HepG2 (cell line): ENCODE results near the gene FAM111A.

ENCODE experiments used
- TCF7L2 ChIP-seq: IDR thresholded peaks from 2 replicates; pipeline ENCODE4 v1.6.1; 2011; ENCODE audit warnings: mild to moderate bottlenecking, low read depth, low read length, moderate library complexity
- UBTF ChIP-seq: sonication (generic); formaldehyde crosslinking; IDR thresholded peaks from 2 replicates; pipeline ENCODE4 v1.4.0; 2020; ENCODE audit warnings: mild to moderate bottlenecking, missing genetic modification reagents
- ZNF496 ChIP-seq: sonication (generic); formaldehyde crosslinking; IDR thresholded peaks from 2 replicates; pipeline ENCODE4 v1.8.1; 2023; ENCODE audit warnings: mild to moderate bottlenecking, moderate library complexity, missing genetic modification reagents; ENCODE audit not compliant: insufficient replicate concordance
- ZNF75D ChIP-seq: sonication (generic); formaldehyde crosslinking; IDR thresholded peaks from 2 replicates; pipeline ENCODE4 v1.8.1; 2023; ENCODE audit warnings: missing genetic modification reagents, mild to moderate bottlenecking, borderline replicate concordance
- ZSCAN29 ChIP-seq: sonication (generic); formaldehyde crosslinking; conservative IDR thresholded peaks from 2 replicates; pipeline ENCODE4 v1.4.0; 2020; ENCODE audit warnings: mild to moderate bottlenecking, missing genetic modification reagents
- TF ChIP-seq, protein P1 (sequence below): IDR thresholded peaks from 2 replicates; pipeline ENCODE4 v1.6.1; 2016
- TF ChIP-seq, protein P2 (sequence below): sonication (generic); formaldehyde crosslinking; IDR thresholded peaks from 2 replicates; pipeline ENCODE4 v1.5.0; 2020; ENCODE audit warnings: mild to moderate bottlenecking, missing genetic modification reagents

- no peak for TF ChIP-seq ZNF75D (CRISPR knock-in tag)
- TF ChIP-seq UBTF (CRISPR knock-in tag) = no peak
- no peak for TF ChIP-seq ZSCAN29 (CRISPR knock-in tag)
- TF ChIP-seq TCF7L2 = no peak
- TF ChIP-seq, protein P1, sequence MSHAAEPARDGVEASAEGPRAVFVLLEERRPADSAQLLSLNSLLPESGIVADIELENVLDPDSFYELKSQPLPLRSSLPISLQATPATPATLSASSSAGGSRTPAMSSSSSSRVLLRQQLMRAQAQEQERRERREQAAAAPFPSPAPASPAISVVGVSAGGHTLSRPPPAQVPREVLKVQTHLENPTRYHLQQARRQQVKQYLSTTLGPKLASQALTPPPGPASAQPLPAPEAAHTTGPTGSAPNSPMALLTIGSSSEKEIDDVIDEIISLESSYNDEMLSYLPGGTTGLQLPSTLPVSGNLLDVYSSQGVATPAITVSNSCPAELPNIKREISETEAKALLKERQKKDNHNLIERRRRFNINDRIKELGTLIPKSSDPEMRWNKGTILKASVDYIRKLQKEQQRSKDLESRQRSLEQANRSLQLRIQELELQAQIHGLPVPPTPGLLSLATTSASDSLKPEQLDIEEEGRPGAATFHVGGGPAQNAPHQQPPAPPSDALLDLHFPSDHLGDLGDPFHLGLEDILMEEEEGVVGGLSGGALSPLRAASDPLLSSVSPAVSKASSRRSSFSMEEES (CRISPR knock-in tag) = no peak
- TF ChIP-seq ZNF496 (CRISPR knock-in tag) = no peak
- TF ChIP-seq, protein P2, sequence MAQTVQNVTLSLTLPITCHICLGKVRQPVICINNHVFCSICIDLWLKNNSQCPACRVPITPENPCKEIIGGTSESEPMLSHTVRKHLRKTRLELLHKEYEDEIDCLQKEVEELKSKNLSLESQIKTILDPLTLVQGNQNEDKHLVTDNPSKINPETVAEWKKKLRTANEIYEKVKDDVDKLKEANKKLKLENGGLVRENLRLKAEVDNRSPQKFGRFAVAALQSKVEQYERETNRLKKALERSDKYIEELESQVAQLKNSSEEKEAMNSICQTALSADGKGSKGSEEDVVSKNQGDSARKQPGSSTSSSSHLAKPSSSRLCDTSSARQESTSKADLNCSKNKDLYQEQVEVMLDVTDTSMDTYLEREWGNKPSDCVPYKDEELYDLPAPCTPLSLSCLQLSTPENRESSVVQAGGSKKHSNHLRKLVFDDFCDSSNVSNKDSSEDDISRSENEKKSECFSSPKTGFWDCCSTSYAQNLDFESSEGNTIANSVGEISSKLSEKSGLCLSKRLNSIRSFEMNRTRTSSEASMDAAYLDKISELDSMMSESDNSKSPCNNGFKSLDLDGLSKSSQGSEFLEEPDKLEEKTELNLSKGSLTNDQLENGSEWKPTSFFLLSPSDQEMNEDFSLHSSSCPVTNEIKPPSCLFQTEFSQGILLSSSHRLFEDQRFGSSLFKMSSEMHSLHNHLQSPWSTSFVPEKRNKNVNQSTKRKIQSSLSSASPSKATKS = no peak
These were observed 27.1 kb upstream of the FAM111A start for GRCh38 chr11:59115553-59115952.
